ENCODE measurements around the gene RBFOX1. TPM values are rescaled to one million over a fixed set of nuclear protein-coding genes. Genes with fewer than 3 reads are reported as not detected.
A peak's percentile ranks its signal among the peaks of the same experiment; 100 is the strongest.

RBFOX1 gene
- total and polyA plus RNA-seq, 2 donors from 2014 or later = 0.24 to 0.66 TPM

DNA sequence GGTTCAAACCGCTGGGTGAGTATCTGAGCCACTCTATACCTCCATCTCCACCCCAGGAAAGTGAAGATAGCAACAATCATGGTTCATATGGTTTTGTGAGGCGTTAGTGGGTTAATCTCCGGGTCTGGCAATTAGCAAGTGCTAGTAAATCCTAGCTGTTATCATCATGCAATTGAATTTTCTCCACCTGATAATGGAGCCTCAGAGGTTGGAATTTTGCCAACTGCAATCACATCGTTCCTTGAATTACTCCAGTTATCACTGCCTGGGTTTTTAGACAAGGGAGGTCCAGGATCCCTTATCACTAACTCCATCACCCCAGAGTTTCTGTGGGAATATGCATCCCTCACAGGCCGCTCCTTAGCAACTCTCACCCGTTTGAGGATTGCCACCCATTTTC lies 311.5 kb downstream of the RBFOX1 start:
- Histone ChIP-seq H3K4me3 (ENCODE audit: low read length in 3 of 3) (no peak overlapping the region), H3K36me3 (ENCODE audit: control insufficient read depth in 2 of 3, insufficient read depth in 3 of 3, low read length in 3 of 3) (no peaks in the 10 kb centered on the region), H3K9me3 (ENCODE audit: control insufficient read depth in 2 of 3, insufficient read depth in 1 of 3, low read length in 3 of 3) (no peaks in the 10 kb centered on the region), H3K4me1 (ENCODE audit: control insufficient read depth in 2 of 3, insufficient read depth in 2 of 3, low read depth in 1 of 3, low read length in 3 of 3) (no peaks in the 10 kb centered on the region), H3K9ac (ENCODE audit: low read length in 3 of 3) (no peak overlapping the region), H3K27ac (ENCODE audit: low read depth in 2 of 2, low read length in 2 of 2) (no peak overlapping the region), H3K27me3 (ENCODE audit: control insufficient read depth, insufficient read depth, low read length) (no peaks in the 10 kb centered on the region)
- no peak for TF ChIP-seq CTCF (IDR thresholded peaks at IDR 0.05; ENCODE audit: borderline replicate concordance, extremely low read depth, insufficient read depth)
- intact Hi-C loops (cut with DNase I) = no loop called here
- FAIRE-seq (no peak), DNase-seq (no peak)

DNA sequence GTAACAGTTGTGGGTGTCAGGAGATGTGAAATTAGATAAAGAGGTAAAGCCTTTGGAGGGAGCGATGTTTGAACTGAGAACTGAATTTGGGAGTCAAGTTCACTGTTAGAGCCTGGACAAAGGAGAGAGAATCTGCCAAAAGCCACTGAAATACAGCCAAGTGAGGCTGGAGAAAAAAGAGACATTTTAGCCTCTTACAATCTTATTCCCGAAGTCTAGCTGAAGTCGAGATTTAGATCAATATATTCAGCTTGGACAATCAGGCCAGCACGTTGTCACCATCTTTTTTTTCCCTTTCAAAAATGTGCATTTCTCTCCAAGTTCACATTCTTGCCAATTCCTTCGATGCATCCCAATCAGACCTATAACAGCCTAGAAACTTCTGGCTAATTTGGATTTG lies 312.2 kb downstream of the RBFOX1 start:
- intact Hi-C loops (cut with DNase I) = no loop called here
- no peak for TF ChIP-seq CTCF (IDR thresholded peaks at IDR 0.05; ENCODE audit: borderline replicate concordance, extremely low read depth, insufficient read depth)
- no peaks in the 10 kb centered on the region for H3K27me3 ChIP-seq (ENCODE audit: control insufficient read depth, insufficient read depth, low read length)
- no peak overlapping the region for H3K27ac ChIP-seq (ENCODE audit: low read depth in 2 of 2, low read length in 2 of 2)
- no peak for DNase-seq
- no peak overlapping the region for H3K9ac ChIP-seq (ENCODE audit: low read length in 3 of 3)
- FAIRE-seq = no peak
- H3K4me1 ChIP-seq (ENCODE audit: control insufficient read depth in 2 of 3, insufficient read depth in 2 of 3, low read depth in 1 of 3, low read length in 3 of 3) = no peaks in the 10 kb centered on the region
- H3K4me3 ChIP-seq (ENCODE audit: low read length in 3 of 3) = no peak overlapping the region
- no peaks in the 10 kb centered on the region for H3K36me3 ChIP-seq (ENCODE audit: control insufficient read depth in 2 of 3, insufficient read depth in 3 of 3, low read length in 3 of 3)
- no peaks in the 10 kb centered on the region for H3K9me3 ChIP-seq (ENCODE audit: control insufficient read depth in 2 of 3, insufficient read depth in 1 of 3, low read length in 3 of 3)

- no peak for TF ChIP-seq CTCF (IDR thresholded peaks at IDR 0.05; ENCODE audit: borderline replicate concordance, extremely low read depth, insufficient read depth)
- no peaks in the 10 kb centered on the region for H3K9me3 ChIP-seq (ENCODE audit: control insufficient read depth in 2 of 3, insufficient read depth in 1 of 3, low read length in 3 of 3)
- FAIRE-seq = no peak
- H3K27ac ChIP-seq (ENCODE audit: low read depth in 2 of 2, low read length in 2 of 2) = no peak overlapping the region
- H3K4me1 ChIP-seq (ENCODE audit: control insufficient read depth in 2 of 3, insufficient read depth in 2 of 3, low read depth in 1 of 3, low read length in 3 of 3) = no peaks in the 10 kb centered on the region
- no peak overlapping the region for H3K9ac ChIP-seq (ENCODE audit: low read length in 3 of 3)
- DNase-seq = peak in 4 of 5 donors; percentile 67 to 91 (median 78)
- no peaks in the 10 kb centered on the region for H3K36me3 ChIP-seq (ENCODE audit: control insufficient read depth in 2 of 3, insufficient read depth in 3 of 3, low read length in 3 of 3)
- H3K4me3 ChIP-seq (ENCODE audit: low read length in 3 of 3) = no peak overlapping the region
- intact Hi-C loops (cut with DNase I) = no loop called here
- H3K27me3 ChIP-seq (ENCODE audit: control insufficient read depth, insufficient read depth, low read length) = no peaks in the 10 kb centered on the region
These were observed 314.3 kb downstream of the RBFOX1 start for GRCh38 chr16:7646821-7647500.

DNA sequence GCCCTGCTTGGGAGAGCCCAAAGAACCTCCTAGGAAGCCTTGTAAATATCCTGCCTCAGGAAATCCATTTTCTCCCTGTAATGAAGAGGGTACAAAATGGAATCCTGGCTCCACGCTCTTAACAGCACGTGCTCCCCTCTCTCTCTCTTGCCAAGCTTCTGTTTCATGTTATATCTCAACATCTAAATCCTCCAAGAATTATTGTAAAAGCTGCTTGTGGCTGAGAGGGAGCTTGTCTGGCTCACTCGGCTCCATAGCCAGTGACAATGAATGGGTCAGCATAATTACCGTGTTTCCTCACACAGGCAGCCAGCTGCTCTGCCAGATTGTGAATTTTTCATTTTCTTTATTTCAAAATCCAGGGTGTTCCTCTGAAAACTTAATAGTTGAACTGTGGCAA lies 317.8 kb downstream of the RBFOX1 start:
- H3K27ac ChIP-seq (ENCODE audit: low read depth in 2 of 2, low read length in 2 of 2) = no peak overlapping the region
- FAIRE-seq = no peak
- DNase-seq = no peak
- no peaks in the 10 kb centered on the region for H3K4me1 ChIP-seq (ENCODE audit: control insufficient read depth in 2 of 3, insufficient read depth in 2 of 3, low read depth in 1 of 3, low read length in 3 of 3)
- no peaks in the 10 kb centered on the region for H3K36me3 ChIP-seq (ENCODE audit: control insufficient read depth in 2 of 3, insufficient read depth in 3 of 3, low read length in 3 of 3)
- no peak overlapping the region for H3K4me3 ChIP-seq (ENCODE audit: low read length in 3 of 3)
- no peak for TF ChIP-seq CTCF (IDR thresholded peaks at IDR 0.05; ENCODE audit: borderline replicate concordance, extremely low read depth, insufficient read depth)
- no peak overlapping the region for H3K9ac ChIP-seq (ENCODE audit: low read length in 3 of 3)
- H3K27me3 ChIP-seq (ENCODE audit: control insufficient read depth, insufficient read depth, low read length) = no peaks in the 10 kb centered on the region
- intact Hi-C loops (cut with DNase I) = no loop called here
- H3K9me3 ChIP-seq (ENCODE audit: control insufficient read depth in 2 of 3, insufficient read depth in 1 of 3, low read length in 3 of 3) = no peaks in the 10 kb centered on the region
